ENCODE data around the gene CACNA1E.

DNA sequence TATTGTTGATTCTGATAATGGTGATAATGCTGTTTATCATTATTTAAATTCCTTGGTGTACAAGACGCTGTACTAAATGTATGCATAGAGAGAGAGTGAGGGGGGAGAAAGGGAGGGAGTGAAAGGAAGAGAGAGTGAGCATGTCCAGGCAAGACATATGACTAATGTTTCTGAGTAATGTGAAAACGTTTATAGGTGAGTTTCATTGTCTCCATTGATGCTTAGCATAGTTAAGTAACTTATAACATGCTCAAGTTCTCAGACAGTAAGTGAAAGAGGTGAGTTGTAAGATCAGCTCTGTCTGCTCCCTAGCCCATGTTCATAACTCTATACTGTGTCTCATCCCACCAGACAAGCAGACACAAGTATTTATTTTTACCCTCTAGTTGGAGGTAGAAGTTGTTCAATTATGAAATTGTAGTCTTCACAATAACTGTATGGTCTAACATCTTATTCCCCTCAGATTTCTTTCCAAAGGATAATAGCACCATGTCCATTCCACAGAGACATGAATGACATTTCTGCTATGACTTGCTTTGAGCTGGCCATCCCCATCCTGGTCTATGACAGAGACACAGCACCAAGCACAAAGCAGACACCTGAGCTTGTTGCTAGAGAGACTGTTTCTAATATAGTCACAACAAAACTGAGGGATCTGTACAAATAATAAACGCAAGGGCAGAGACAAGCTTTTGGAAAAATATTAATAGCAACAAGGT is 285.1 kb downstream of the CACNA1E start:
- TF ChIP-seq, protein P1, sequence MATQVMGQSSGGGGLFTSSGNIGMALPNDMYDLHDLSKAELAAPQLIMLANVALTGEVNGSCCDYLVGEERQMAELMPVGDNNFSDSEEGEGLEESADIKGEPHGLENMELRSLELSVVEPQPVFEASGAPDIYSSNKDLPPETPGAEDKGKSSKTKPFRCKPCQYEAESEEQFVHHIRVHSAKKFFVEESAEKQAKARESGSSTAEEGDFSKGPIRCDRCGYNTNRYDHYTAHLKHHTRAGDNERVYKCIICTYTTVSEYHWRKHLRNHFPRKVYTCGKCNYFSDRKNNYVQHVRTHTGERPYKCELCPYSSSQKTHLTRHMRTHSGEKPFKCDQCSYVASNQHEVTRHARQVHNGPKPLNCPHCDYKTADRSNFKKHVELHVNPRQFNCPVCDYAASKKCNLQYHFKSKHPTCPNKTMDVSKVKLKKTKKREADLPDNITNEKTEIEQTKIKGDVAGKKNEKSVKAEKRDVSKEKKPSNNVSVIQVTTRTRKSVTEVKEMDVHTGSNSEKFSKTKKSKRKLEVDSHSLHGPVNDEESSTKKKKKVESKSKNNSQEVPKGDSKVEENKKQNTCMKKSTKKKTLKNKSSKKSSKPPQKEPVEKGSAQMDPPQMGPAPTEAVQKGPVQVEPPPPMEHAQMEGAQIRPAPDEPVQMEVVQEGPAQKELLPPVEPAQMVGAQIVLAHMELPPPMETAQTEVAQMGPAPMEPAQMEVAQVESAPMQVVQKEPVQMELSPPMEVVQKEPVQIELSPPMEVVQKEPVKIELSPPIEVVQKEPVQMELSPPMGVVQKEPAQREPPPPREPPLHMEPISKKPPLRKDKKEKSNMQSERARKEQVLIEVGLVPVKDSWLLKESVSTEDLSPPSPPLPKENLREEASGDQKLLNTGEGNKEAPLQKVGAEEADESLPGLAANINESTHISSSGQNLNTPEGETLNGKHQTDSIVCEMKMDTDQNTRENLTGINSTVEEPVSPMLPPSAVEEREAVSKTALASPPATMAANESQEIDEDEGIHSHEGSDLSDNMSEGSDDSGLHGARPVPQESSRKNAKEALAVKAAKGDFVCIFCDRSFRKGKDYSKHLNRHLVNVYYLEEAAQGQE (IDR thresholded peaks at IDR 0.05; ENCODE audit: insufficient read depth in 1 of 2, low read depth in 2 of 2, low read length in 2 of 2): no peak
- TF ChIP-seq POLR2AphosphoS5 (IDR thresholded peaks at IDR 0.05; ENCODE audit: low read depth, low read length) (no peak), TAF1 (IDR thresholded peaks at IDR 0.05; ENCODE audit: borderline replicate concordance, insufficient read depth, low read length) (no peak), FOXP2 (optimal IDR thresholded peaks at IDR 0.05; ENCODE audit: borderline replicate concordance, extremely low read depth, extremely low read length, insufficient read depth) (no peak), SIN3A (IDR thresholded peaks at IDR 0.05; ENCODE audit: borderline replicate concordance, insufficient read depth, low read length) (no peak)

Measured in PFSK-1 (cell line).